ENCODE measurements around the gene STXBP6.

The STXBP6 gene

DNA sequence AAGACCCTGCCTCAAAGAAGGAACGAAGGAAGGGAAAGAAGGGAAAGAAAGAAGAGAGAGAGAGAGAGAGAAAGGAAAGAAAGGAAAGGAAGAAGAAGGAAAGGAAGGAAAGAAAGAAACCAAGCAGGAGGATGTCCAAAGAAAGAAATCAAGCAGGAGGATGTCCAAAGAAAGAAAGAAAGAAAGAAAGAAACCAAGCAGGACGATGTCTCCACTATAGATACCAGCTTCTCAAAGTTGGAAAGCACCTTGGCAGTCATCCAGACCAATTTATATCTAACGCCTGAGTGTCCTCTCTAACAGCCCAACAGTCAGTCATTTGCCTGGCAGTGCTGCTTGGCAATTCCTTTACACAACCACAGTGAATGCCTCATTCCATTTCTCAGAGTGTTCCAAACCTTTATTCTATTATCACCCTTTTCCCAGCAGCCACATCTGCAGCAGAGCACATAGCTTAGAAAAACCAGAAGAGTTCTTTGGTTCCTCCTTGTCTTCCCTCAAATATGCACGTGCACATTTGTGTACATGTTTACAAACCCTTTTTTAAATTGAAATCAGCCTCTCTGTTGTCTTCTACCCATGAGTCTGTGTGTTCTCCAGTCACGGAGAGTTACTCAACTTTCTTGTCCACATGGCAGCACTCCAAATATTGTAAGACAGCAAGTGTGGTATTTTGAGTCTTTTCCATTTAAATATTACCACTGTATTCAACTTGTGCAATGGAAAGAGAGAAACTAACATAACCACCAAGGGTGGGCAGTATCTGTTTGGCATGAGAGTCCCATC lies 138.4 kb downstream of the STXBP6 start:
- no peak for DNase-seq

DNA sequence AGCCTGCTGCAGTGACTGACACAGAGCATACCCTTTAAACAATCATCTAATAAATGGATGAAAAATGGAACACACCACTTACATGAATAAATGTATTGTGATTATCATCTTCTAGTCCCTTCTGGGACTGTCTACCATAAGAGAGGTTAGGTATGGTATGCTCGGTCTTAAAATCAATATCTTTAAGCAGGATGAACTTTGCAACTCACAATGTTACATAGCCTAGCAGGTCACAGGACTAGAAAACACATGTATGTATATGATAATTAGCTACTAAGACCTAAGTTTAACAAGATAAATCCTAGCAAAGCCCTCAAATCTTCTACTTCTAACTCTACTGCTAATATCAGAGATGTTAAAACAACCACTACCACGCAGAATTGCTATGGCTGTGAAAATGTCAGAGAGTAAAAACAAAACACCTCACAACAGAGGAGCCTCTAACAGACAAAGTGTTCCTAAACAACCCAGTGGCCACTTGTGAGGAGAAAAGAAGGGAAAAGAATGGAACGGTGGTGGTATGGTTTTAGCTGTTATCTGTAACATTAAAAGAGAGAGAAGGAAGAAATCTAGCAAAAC lies 139.4 kb downstream of the STXBP6 start:
- no peak for DNase-seq

DNA sequence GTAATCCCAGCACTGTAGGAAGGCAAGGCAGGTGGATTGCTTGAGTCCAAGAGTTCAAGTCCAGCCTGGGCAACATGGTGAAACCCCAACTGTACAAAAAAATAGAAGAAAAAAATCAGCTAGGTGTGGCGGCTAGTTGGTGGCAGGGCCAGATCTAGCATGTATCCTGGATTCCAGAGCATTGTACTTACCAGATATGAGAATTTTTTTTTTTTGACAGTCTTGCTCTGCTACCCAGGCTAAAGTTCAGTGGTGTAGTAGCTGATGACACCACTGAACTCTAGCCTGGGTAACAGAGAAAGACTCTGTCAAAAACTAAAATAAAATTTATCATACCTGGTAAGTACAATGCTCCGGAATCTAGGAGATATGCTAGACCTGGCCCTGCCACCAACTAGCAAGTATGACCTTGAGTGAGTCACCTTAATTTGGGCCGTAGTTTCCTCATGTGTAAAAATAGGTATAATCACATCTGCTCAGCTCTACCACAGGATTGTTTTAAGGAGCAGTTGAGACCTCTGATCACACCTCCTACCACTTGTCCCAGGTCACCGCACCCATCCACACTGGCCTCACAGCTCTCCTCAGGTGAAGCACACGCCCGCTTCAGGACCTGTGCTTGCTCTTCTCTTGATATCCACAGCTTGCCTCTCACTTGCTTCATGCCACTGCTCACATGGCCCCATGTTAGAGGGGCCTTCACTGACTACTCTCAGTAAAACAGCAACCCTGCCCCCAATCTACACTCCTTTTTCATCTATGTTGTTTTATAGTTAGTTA lies 140.2 kb downstream of the STXBP6 start:
- no peak for DNase-seq

DNA sequence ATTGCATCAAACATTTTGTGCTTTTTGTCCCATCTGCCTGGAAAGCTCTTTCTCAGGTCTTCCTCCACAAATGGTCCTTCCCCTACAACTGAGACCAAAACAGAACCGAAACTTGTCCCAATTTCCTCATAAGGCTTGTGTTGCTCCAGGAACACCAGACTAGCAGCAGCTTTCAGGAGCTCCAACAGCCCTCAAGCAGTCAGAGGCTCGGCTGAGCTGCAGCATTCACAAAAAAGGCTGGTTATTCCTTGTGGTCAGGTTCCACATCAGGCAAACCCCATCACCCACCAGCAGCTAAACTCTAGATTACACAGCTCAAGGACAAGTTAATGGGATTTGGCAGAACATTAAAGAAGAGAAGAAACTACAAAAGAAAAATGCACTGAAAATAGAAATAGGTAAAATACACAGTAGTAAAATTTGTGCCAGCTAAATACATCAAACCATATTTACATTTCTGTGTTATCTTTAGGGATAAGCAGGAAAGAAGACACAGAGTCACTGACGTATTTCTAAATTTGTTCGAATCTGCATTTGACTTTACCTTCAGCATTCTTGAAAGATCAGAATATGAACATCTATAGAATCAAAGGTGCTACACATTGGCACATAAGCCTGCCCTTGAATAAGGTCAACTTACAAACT lies 141.2 kb downstream of the STXBP6 start:
- DNase-seq = no peak

DNA sequence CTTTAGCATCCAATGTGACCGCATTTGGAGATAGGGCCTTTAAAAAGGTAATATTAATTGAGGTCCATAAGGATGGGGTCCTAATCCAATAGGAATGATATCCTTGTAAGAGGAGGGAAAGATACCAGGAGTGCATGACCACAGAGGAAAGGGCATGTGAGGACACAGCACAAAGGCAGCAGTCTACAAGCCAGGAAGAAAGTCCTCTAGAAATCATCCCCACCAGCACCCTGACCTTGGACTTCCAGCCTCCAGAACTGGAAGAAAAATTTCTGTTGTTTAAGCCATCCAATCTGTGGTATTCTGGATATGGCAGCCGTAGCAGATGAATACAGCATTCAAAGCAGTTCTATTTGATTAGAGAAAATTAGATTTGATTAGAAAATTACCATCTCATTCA lies 145.4 kb downstream of the STXBP6 start:
- DNase-seq = no peak

DNA sequence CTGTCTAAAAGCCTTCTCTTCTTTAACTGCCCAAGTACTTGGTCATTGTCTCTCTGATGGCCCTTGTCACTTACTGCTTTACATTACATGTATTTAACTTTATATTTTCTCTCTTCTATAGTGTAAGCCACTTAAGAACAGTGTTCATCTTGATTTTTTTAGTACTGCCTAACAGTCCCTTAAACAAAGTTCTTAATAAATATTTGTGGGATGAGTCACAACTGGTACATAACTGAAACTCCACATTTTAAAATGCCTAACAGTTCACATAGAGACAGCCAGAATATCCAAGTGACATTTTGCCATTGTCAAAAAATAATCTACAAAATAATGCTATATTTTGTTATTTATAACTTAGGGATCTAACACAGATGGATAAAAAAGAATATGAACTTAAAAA lies 146.6 kb downstream of the STXBP6 start:
- DNase-seq = no peak

DNA sequence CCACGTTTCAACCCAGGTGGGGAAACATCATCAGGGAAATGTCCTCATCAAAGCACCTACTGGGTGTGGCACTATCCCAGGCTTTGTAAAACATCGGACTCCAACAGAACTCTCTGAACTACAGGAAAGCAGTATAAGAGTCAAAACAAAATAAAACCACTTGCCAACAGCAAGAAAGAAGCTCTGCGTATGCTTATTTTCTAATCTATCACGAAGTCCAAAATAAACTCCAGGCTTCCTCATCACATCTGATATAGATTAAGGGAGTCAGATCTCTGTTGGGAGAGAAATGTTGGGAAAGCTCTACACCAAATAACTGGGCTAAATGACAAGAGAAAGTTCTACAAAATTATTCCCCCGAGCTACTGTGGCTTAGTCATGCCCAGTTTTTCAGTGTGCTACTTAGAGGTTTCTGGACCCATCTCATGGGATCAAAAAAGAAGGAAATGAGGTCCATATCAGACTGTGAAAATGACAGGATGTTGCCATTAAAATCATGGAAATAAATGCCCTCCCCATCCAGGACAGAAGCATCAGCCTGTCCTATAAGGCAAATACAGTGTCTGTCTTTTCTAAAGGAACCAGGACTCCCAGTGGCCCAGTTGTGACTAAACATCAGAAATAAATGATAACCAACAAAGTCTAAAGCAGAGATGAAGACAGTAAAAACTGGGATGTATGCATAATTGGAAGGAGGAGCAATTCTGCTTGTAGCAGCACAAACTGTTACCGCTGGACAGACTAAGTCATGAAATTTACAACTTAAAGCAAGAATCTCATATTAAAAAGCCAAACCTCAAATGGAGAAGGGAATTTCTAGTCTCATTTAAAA lies 149.5 kb downstream of the STXBP6 start:
- DNase-seq = no peak

DNA sequence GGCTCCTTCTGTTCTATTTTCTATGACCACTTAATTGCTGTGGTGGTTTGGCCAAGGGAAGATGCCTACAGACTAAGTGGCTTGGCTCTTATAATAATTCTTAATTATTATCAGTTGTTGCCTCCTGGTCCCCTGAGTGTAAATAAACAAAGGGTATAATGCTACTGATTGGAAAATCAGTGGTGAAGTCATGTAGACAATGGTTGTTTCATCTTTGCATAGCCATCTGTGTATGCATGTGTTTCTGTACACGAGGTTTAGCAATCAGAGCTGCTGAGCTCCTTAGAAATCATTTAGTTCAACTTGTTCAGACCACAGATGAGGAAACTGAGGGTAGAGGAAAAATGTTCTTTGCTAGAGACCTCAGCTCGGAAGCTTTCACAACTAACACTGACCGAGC lies 152.2 kb downstream of the STXBP6 start:
- DNase-seq = no peak

DNA sequence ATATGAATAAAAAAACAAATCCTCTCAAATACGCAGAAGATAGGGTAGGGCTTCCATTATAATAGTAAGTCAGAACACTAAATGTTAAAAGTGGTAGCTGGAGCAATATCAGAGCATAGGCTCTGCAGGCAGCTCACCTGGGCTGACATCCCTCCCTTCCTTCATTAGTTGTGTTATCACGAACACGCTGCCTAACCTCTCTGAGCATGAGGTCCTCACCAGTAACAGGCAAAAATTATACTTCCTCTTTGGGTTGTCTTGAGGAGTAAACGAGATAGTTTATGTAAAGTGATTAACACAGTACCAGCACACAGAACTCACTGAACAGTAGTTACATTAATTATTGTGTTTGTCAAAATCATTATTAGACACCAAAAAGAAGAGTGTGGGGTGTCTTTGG lies 154.3 kb downstream of the STXBP6 start:
- DNase-seq = no peak

DNA sequence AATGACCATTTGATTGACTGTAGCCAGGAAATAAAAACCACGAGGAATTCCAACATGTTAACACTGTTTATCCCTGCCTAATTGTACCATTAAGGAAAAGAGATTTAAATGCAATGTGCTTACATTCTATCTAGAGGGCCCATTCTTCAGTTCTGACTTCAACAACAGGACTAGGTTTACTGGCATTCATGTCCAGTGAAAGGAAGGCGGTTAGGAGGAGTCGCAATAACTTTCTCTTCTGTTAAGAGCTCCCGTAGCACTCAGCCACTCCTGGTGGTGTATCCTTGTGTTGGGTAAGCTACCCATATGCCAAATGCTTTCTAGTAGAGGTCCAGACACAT lies 154.7 kb downstream of the STXBP6 start:
- DNase-seq = no peak

DNA sequence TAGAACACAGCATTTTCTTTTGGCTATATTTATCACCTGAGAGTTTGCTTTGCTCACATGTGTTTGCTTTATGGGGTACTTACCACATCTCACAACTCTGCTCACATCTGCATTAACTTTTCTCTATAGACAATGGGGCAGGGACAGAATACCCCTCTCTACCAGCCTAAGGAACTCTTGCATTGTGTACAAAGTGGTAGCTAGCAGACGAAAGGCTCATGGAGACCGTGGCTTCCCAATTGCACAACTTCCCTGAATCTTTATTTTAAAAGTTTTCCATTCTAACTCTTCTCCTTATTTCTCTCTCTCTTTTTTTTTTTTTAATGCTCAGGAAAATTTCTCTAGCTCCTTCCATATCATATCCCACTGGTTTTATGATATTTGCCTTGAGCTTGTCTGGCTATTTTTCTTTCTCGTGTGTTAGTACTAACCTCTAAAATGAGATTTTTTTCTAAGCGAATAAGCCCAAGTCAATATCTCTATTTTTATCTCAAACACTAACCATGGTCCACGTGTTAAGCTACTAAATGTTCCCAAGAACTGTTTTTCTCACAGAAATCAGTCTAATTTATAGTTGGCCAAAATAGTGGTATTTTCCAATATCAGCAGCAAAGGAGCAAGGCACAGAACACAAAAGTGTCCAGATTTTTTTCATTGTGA lies 155.2 kb downstream of the STXBP6 start:
- DNase-seq = no peak

DNA sequence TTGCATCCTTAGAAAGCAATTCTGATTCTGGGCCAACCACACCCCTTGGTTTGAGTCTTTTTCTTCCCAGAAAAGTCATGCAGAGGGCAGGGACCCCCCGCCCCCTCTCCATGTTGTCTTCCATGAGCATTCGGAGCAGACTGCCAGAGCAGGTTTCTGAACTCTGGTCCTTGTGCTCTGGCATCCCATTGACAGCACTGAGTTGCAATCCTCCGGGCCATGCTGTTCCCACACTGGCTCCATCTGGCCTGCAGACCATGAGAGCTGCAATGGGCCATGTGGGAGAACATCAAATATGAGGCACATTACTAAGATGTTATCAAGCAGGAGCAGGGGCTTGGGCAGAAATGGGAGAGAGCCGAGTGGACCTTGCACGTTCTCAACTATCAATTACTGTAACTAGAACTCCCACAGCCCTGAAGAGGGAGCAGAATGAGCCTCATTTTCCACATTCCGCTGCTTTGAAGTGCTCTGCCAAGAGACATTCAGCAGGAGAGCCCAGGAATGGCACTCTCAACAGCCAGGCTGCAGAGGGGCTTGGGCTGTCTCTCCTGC lies 157.4 kb downstream of the STXBP6 start:
- no peak for DNase-seq

DNA sequence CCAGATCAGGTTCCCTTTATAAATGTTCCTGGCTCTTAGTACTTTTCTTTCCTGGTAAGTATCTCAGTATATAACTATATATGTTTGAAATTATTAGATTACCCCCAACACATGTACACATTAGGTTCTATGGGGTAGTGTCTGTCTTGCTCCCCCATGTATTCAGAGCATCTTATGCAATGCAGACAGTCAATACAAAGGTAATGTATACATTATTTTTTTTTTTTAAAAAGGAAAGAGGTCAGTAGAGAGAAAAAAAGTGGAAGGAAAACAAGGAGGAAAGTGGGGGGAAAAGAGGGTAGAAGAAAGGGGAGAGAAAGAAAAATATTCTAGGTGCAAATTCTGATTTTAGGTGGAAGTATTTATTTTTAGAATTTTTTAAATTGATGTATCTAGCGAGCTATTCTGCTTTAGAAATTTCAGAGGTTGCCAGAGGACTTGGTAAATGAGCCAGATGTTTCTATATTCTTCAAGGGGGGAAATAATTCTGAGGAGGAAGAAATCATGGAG lies 157.9 kb downstream of the STXBP6 start:
- DNase-seq = no peak

DNA sequence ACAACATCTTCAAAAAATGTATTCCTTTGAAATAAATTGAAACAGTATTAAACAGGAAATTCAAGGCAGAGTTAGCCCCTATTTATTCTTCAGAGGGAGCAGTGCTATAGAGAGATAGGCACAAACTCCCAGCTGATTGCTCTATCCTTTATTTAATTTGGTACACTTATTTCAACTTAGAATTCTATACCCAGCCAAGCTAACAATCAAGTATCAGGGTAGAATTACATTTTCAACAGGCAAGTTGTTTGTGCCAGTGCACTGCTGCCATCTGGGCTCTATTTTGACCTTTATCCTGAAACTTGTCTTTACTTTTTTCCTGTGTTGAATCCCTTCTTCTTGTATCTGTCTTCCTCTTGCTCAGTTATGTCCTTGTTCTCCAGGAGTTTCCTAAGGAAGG lies 159.2 kb downstream of the STXBP6 start:
- DNase-seq = no peak

DNA sequence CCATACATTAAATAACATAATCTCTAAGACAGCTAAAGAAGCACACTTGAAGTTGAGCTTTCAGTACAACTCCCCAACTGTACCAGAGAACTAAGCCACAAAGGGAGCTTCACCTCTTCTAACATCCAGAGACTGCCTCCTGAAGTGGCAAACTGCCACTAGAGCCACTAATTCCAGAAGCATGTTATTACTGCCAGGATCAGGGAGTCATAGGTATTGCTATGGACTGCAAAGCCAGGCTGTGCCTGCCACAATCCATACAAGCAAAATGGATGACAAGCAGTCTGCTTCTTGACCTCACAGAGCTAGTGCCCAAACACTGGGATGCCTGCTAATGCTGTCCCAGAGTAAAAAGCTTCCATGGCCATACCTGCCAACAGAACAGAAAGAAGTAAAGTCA lies 160.1 kb downstream of the STXBP6 start:
- no peak for DNase-seq

DNA sequence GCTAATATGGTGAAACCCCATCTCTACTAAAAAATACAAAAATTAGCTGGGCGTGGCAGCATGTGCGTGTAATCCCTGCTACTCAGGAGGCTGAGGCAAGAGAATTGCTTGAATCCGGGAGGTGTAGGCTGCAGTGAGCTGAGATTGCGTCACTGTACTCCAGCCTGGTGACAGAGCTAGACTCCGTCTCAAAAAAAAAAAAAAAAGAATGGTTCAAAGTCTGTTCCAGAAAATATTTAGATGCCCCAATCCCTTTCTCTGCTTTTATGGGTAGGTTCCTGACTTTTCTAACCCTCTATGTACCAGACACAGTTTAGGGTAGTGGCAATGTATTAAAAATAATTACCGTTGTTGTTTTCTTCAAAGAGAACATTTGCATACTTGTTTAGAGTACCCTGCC lies 161.4 kb downstream of the STXBP6 start:
- DNase-seq = no peak

DNA sequence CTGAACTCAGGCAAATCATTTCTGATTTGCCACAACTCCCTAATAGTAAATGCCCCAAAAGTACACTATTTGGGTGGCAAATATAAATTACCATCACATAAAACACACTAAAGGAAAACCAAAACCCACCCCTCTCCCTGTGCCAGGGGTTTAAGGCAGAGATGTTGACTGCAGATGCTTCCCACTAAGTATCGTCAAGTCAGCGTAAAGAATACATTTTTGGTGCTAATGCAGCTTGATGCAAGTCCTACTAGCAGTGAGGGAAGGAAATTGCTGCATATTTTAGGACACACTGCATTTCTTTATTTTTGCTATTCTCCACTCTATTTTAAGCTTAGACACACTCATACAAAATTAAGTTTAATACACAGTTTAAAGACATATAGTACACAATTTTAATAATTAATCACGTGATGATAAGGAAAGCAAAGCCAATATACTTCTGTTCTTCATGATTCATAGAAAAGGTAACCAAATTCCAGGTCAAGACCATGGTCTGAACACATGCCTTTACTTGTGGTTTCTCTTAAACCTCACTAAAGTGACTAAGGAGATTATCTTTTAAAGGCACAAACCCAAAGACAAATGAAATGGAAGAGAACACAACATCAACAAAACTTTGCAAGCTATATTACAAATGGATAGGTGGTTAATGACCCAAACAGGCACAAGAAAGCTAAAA lies 162.2 kb downstream of the STXBP6 start:
- no peak for DNase-seq

DNA sequence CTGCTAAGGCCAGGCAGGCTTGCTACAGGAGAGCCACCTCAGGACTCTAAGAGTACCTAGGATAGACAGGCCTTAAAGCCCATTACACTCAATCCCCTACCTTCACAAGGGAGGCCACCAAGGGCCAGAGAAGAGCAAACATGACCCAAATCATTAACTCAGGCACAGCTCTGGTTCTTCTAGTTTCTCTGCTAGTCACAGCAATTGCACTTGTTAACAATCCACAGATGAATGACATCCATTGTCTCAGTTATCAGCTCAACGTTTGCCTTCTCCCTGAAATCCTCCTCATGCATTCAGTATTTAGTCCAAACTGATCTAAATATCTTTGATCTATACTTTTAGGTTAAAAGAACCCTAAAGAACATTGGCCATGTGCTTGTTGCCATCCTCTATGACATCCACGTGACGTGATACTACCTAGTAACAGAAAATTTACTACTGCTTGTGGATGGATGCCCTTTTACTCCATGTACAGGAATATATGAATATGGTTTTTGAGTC lies 164.5 kb downstream of the STXBP6 start:
- DNase-seq = no peak

DNA sequence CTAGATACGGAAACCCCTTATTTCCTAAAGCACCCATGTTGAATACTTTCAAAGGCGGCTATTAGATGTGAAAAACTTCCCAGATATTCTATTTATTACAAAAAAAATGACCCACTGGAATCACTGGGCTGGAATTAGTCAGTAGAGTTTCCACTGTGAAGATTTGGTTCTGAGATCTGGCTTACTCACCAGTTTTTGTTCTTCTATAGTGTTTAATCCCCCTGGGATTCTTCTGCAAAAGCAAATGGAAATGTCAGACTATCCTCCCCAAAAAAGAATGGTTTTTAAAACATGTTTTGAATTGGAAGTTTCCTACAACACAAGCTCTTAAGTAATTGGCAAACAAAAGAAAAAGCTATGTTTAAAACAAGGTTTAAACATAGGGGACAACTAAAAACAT lies 166.4 kb downstream of the STXBP6 start:
- no peak for DNase-seq

DNA sequence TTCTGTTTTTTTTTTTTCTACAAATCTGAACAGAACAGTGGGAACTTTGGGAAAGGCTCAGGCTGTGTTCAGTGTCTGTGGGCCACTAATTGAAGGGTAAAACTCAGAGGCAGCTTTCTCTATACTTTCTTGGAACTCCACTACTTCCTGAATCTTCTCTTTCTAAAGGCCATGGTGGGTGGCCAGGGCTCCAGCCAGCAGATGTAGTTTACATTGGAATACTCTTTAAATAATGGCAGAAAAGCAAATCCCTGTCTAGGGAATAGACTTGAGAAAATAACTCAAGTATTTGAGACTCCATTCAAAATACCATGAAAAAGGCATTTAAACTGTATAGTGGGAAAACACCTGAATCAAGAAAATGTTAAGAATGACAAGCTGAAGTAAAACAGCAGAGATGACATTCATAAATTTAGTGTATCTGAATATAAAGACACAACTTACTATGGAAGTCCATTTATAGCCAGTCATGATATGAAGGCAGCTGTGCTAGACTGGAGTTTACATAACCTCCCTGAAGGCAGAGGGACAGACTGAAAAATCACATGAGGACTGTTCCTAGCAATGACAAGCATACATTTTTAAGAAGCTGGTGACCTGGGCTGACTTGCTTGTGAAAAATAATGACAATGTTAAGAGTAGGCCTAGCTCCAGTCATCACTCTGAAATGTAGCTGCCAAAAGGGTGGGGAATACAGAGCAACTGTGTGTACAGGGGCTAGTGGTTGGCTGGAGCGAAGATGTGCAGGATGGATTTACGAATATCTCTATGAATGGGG lies 168.6 kb downstream of the STXBP6 start:
- no peak for DNase-seq

Measured in cortex of kidney (tissue), 1 donor.